ENCODE data around the gene MAMDC2. TPM values are rescaled to one million over a fixed set of nuclear protein-coding genes. Genes with fewer than 3 reads are reported as not detected.

MAMDC2 gene
- polyA plus RNA-seq, 1 experiment = 28.0 TPM

- DNase-seq (ENCODE audit: low read depth) = no peak
- no peak overlapping the region for H3K4me3 ChIP-seq (ENCODE audit: low read depth, low read length)
- no peaks in the 10 kb centered on the region for H3K36me3 ChIP-seq (ENCODE audit: control insufficient read depth, insufficient read depth, low read length)
- no peaks in the 10 kb centered on the region for H3K27me3 ChIP-seq (ENCODE audit: control insufficient read depth, insufficient read depth, low read length)
- ChIA-PET CTCF (interaction anchor here (0.7 to 1.6 kb wide), 5 partner anchors 13 to 122 kb away, joined by 3 to 6 read pairs (median 3); no protein-coding TSS in a partner anchor), POLR2A (no interaction called here)
- no peak for TF ChIP-seq CTCF (IDR thresholded peaks at IDR 0.05; ENCODE audit: insufficient read depth, low read depth, low read length)
These were observed 50.3 kb downstream of the MAMDC2 start for GRCh38 chr9:70093944-70094343.

- H3K36me3 ChIP-seq (ENCODE audit: control insufficient read depth, insufficient read depth, low read length) = no peaks in the 10 kb centered on the region
- no peaks in the 10 kb centered on the region for H3K27me3 ChIP-seq (ENCODE audit: control insufficient read depth, insufficient read depth, low read length)
- TF ChIP-seq CTCF (IDR thresholded peaks at IDR 0.05; ENCODE audit: insufficient read depth, low read depth, low read length) = no peak
- no peak for DNase-seq (ENCODE audit: low read depth)
- ChIA-PET CTCF (interaction anchor here (1.1 to 2.4 kb wide), 3 partner anchors 13 to 17 kb away, joined by 3 to 14 read pairs (median 3); no protein-coding TSS in a partner anchor), POLR2A (no interaction called here)
- H3K4me3 ChIP-seq (ENCODE audit: low read depth, low read length) = no peak overlapping the region
These were observed 51.1 kb downstream of the MAMDC2 start for GRCh38 chr9:70094747-70095146.

- DNase-seq (ENCODE audit: low read depth) = no peak
- no peaks in the 10 kb centered on the region for H3K27me3 ChIP-seq (ENCODE audit: control insufficient read depth, insufficient read depth, low read length)
- H3K36me3 ChIP-seq (ENCODE audit: control insufficient read depth, insufficient read depth, low read length) = no peaks in the 10 kb centered on the region
- no peak overlapping the region for H3K4me3 ChIP-seq (ENCODE audit: low read depth, low read length)
- ChIA-PET POLR2A (no interaction called here), CTCF (interaction anchor here (2.4 kb wide), 1 partner anchor 13 kb away, joined by 14 read pairs; no protein-coding TSS in a partner anchor)
- no peak for TF ChIP-seq CTCF (IDR thresholded peaks at IDR 0.05; ENCODE audit: insufficient read depth, low read depth, low read length)
These were observed 53.5 kb downstream of the MAMDC2 start for GRCh38 chr9:70097187-70097586.

- ChIA-PET POLR2A (interaction anchor here (0.6 kb wide), 1 partner anchor 129 kb away, joined by 3 read pairs; no protein-coding TSS in a partner anchor), CTCF (interaction anchor here (0.6 to 2.1 kb wide), 4 partner anchors 10 to 129 kb away, joined by 4 to 9 read pairs (median 4); no protein-coding TSS in a partner anchor)
- no peak for DNase-seq (ENCODE audit: low read depth)
- Histone ChIP-seq H3K4me3 (ENCODE audit: low read depth, low read length) (no peak overlapping the region), H3K36me3 (ENCODE audit: control insufficient read depth, insufficient read depth, low read length) (no peaks in the 10 kb centered on the region), H3K27me3 (ENCODE audit: control insufficient read depth, insufficient read depth, low read length) (no peaks in the 10 kb centered on the region)
- no peak for TF ChIP-seq CTCF (IDR thresholded peaks at IDR 0.05; ENCODE audit: insufficient read depth, low read depth, low read length)
These were observed 56.7 kb downstream of the MAMDC2 start for GRCh38 chr9:70100362-70100761.

GRCh38 chr9:70101265-70101664 is 57.6 kb downstream of the MAMDC2 start:
- no peak for TF ChIP-seq CTCF (IDR thresholded peaks at IDR 0.05; ENCODE audit: insufficient read depth, low read depth, low read length)
- CTCF ChIA-PET = interaction anchor here (0.6 to 2.1 kb wide), 4 partner anchors 9 to 130 kb away, joined by 4 to 9 read pairs (median 4); no protein-coding TSS in a partner anchor
- no peak for DNase-seq (ENCODE audit: low read depth)
- Histone ChIP-seq H3K36me3 (ENCODE audit: control insufficient read depth, insufficient read depth, low read length) (no peaks in the 10 kb centered on the region), H3K4me3 (ENCODE audit: low read depth, low read length) (no peak overlapping the region), H3K27me3 (ENCODE audit: control insufficient read depth, insufficient read depth, low read length) (no peaks in the 10 kb centered on the region)
- POLR2A ChIA-PET = no interaction called here

All from BJ (cell line).